Left ventricle myocardium superior (tissue), 1 donor: ENCODE results near the gene BRD9. TPM values are rescaled to one million over a fixed set of nuclear protein-coding genes. Genes with fewer than 3 reads are reported as not detected.
A peak's percentile ranks its signal among the peaks of the same experiment; 100 is the strongest.

Source experiments
- ATAC-seq: fragments of 200-7000 bp; cut with Tn5 transposase; one replicate; pipeline ENCODE4 v1.9.1; 2020; ENCODE audit warnings: mild to moderate bottlenecking, moderate library complexity
- DNase-seq: peaks from one replicate; pipeline ENCODE4 v3.0.0-alpha.2; 2020
- intact Hi-C: fragments of 100-400 bp; cut with micrococcal nuclease; formaldehyde crosslinking; loops from one replicate; pipeline ENCODE4 v1.11.0; 2022
- total RNA-seq: library from RNA; stranded (reverse); fragmentation: NEBNext Ultra II Directional; extraction: Animal tissue kit (Norgen Biotek cat#: 25700); gene quantifications from one replicate; pipeline ENCODE4 v1.2.1, GENCODE V29; 2021
- donor health status: DM: no; HTN: yes; CAD: no; lungs with severe emphysema.

BRD9 gene
- total RNA-seq, 1 donor from 2014 or later = 26.1 TPM

DNA sequence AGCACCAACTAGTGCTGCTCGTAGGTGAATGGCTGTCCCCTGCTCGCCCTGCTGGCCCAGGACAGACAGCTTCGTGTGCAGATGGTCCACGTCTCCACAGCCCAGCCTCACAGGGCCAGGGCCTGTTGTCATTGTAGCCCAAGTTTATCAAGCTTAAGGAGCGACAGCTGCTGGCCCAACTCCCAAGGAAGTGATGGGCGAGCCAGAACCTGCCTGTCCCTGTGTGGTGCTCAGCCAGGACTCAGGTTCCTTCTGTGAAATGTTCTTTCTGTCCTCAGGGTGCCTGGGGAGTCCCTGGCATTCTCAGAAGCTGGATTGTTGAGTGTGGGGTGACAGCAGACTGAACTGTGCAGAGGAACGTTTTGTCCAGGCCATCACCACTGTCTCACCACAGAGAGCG, 16.5 kb upstream of the BRD9 start:
- ATAC-seq = no peak
- no peak for DNase-seq
- intact Hi-C loops = no loop called here

DNA sequence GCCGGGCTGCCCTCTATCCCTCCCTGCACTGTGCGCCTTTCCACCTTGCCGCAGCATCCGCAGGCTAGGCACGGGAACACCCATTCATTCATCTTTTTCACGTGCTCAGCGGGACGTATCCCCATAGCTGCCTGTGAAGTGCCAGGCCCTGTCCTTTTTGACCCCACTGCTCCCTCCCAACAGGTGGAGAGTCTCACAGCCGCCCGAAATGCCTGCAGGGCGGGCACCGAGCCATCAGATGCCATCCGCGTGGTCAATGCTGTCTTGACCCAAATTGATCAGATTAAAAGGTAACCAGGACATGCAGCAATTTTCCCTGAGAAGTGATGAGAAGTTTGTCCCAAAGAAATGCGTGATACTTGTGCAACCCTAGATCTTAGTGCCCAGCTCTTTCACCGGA, 15.6 kb upstream of the BRD9 start:
- DNase-seq (no peak), ATAC-seq (no peak)
- intact Hi-C loops = no loop called here

- ATAC-seq (no peak), DNase-seq (no peak)
- intact Hi-C loops = no loop called here
Observed at GRCh38 chr5:907366-907910, 14.8 kb upstream of the BRD9 start.

- no peak for ATAC-seq
- DNase-seq = no peak
- intact Hi-C loops = no loop called here
Observed at GRCh38 chr5:905139-905642, 12.6 kb upstream of the BRD9 start.

GRCh38 chr5:903756-904096, 11.1 kb upstream of the BRD9 start:
- DNase-seq = no peak
- intact Hi-C loops = no loop called here
- ATAC-seq = no peak

- DNase-seq = no peak
- intact Hi-C loops = no loop called here
Observed at GRCh38 chr5:902129-902916, 9.7 kb upstream of the BRD9 start.

GRCh38 chr5:900781-901180, 8.2 kb upstream of the BRD9 start:
- no peak for DNase-seq
- ATAC-seq = no peak
- intact Hi-C loops = no loop called here

More at GRCh38 chr5:902129-902916, 9.7 kb upstream of the BRD9 start:
- ATAC-seq = no peak

GRCh38 chr5:893711-894110, 1.1 kb upstream of the BRD9 start:
- intact Hi-C loops = no loop called here
- ATAC-seq = no peak
- DNase-seq = no peak

DNA sequence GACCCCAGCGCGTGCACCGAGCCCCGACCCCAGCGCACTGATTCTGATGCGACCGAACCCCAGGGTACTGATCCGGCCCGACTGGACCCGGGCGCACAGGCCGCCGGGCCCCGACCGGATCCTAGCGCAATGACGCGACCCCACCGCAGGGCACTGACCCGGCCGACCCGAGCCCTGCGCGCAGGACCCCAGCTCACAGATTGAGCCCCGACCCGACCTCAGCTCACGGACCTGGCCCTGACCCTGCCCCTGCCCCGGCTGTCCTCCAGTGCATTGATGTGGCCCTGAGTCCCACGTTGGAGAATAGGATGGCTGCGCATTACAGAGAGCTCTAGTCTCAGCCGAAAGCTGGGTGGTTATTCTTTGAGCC, 521 bp upstream of the BRD9 start:
- ATAC-seq (no peak), DNase-seq (no peak)
- intact Hi-C loops = no loop called here

DNA sequence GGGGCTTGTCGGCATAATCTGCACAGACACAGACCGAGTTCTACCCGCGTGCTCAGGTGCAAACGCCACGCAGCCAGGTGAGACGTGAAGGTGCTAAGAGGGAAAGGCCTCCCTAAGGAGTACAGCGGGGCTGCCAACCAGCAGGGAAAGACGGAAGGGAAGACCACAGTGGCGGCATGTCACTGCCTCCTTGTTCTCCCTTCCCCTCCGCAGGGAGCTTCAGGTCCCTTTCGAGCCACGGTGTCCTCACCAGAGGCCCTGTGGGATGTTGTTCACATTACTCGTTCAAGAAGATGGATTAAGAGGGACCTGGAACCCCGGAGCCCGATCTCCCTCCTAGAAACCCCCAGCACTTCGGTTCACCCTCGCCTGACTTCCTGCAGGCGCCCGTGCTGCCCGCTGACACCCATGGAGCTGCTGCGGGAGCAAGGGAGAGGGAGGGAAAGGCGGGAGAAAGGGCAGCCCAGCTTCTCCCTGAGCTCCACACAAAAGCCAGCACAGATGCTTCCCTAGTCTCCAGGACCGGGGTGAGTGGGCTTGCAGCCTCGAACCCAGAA, 686 bp downstream of the BRD9 start:
- intact Hi-C loops = no loop called here
- DNase-seq (no peak), ATAC-seq (peak; percentile 32)

DNA sequence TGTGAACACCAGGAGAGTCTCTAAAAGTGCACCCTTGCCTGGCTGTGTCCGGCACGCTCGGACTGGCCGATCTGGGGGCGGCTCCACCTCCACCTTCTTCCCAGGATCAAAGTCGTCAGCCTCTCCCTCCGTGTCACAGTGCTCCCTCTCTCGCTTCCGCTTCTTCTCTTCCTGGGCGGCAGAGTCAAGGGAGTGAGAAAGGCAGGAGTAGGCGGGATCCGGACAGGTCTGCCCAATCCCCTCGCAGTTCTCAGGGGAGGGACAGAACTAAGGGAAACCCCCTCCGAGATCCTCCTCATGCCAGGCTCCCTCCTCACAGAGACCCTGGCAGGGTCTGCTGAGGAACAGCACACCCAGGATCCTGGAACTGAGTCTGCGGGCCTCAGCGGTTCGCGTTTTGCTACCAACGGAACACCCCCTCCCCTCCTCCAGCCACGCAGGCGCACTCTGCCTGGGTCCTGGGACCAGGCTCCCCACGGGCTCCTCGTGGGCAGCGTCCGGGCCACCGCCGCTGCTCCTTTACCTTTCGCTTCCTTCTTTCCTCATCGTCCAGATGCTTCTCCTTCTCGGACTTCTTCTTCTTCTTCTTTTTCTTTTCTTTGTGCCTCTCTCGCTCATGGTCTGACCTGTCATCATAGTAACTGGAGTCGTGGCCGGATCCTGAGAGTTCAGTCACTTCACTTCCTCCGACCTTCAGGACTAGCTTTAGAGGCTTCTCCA, 1.3 kb downstream of the BRD9 start:
- DNase-seq = no peak
- intact Hi-C loops = no loop called here

DNA sequence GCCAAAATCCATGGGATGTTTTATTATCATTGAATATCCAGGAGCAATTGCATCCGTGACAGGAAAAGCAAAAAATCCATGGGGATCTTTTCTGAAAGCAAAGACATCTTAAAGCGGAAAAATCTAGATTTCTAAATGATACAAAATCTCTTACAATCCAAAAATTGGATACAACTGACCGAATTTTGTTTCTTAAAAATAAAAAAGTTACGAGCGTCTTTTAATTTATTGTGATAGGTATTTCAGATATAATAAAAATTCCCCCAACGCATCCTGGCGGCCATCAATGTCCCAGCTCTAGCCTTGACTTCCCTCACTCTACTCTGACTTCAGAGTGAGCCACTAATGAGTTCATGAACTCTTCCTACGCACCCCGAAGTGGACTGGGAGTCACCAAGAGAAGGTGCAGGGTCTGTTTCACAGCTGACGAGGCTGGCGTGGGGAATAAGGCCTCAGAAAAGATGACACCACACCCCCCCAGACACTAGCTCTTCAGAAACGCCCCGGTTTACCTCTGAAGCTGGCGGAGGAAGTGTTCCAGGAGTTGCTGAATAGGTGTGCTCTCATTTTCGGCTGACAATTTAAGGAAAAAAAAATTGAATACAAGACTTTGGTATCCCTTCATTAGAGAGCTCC, 3.4 kb downstream of the BRD9 start:
- DNase-seq = no peak
- intact Hi-C loops = no loop called here
- ATAC-seq = no peak

More for the DNA sequence above, 1.3 kb downstream of the BRD9 start:
- ATAC-seq = no peak

- ATAC-seq (no peak), DNase-seq (no peak)
- intact Hi-C loops = no loop called here
Observed at GRCh38 chr5:888638-889035, 4.0 kb downstream of the BRD9 start.

DNA sequence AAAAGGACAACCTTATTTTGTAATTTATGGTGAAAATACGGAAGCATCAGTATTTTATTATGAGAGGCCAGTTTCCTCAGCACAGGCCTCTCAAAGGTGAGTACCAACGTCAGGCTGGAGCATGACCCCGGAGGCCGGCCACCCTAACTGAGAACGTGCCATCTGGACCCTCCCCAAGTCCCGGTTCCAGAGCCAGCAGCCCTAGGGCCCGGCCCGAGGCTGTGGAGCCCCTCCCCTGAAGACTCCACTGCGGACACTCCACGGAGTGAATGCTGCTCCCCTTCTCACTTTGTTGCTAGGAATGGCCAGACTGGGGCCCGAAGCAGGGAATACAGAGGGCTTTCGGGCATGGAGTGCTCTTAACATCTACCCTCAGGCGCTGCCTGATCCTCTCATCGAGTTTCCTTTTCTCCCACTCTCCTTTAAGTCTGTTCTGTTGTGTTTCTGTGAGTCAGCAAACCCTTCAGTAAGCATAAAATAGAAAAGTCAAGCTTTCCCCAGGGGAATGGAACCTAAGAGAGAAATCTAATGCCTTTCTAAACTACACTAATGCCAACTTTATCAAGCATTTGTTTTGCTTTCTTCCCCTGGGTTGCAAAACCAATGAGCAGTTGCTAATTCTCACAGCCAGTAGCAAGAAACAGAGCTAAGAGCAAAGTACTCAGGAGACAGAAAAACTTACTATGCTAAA, 4.5 kb downstream of the BRD9 start:
- ATAC-seq (no peak), DNase-seq (no peak)
- intact Hi-C loops = no loop called here

DNA sequence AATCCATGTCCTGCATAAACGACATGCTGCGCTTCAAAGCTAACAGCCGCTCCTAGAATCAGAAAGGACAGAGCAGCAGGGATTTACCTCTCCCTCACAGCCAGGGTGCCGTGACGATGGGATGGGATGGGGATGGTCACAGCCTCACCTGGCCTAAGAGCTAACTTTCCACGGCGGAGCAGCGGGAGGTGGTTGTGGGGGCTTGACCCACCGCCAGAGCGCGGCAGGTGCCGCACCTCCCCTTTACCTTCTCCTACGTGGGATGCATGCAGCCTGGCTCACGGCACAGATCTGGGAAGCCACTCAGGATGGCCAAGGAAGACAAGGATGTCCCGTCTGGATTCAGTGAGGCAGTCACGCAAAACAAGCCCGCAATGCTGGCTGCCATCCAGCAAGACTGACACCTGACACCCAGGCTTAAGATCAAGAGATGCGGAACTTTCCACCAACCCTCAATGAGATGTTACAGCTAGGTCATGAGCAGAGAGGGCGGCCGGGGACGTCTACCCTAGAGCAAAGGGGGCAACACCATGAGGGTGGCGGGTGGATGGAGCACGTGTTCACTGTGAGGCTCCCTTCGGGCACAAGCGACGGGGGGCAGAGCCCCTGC, 5.8 kb downstream of the BRD9 start:
- ATAC-seq (no peak), DNase-seq (peak; percentile 33)
- intact Hi-C loops = no loop called here

DNA sequence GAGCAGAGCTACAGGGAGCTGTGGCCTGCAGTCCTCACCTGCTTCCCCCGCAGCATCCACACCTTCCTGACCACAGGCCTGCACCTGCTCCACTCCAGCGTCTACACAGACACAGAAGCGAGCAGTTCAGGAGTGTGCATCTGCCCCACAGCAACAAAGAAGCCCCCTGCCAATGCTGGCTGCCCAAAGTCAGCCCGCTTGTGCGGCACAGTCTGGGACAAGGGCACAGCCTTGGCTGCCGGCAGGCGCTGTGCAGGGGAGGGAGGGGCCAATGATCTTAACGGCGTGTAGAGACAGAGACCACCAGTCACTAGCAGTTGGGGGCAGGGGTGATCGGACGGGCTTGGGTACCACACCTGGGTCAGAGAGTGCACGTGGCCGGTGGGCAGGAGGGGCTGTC, 6.6 kb downstream of the BRD9 start:
- ATAC-seq (peak; percentile 16), DNase-seq (no peak)
- intact Hi-C loops = no loop called here

- ATAC-seq = peak; percentile 98
- DNase-seq = peak; percentile 91
- intact Hi-C loops = no loop called here
Observed at GRCh38 chr5:885529-885928, 7.1 kb downstream of the BRD9 start.

GRCh38 chr5:885127-885442, 7.5 kb downstream of the BRD9 start:
- ATAC-seq (no peak), DNase-seq (peak; percentile 25)
- intact Hi-C loops = no loop called here
